HG03565 (cell line): ENCODE data around the gene SRGAP1.
"Not testable (repeated sequence)": the region's sequence is repeated elsewhere in the genome, so short reads cannot be mapped to it uniquely, and the experiment has no call there.

Experiments
- ATAC-seq: cut with Tn5 transposase; IDR thresholded peaks from one replicate; pipeline ENCODE4 v1.9.1; 2021; ENCODE audit warnings: mild to moderate bottlenecking, moderate library complexity; ENCODE audit not compliant: unreplicated experiment

The SRGAP1 gene

DNA sequence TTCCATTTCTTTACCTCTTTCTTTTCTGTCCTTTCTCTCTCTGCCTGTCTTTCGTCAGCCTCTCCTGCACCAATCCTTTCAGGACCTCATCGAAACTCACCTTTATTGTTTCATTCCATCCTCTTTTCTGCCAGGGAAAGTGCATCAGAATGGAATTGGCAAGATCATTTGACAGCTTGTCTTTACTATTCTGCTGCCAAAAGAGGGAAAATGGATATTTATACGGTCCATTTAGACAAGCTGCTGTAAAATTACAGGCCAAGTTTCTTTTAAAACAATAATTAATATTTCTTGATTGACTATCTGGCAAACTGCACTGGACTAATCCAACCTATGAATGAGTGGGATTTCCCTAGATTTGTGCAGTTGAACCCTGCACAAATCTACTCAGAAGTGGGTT, 7.6 kb upstream of the SRGAP1 start:
- ATAC-seq = no peak

DNA sequence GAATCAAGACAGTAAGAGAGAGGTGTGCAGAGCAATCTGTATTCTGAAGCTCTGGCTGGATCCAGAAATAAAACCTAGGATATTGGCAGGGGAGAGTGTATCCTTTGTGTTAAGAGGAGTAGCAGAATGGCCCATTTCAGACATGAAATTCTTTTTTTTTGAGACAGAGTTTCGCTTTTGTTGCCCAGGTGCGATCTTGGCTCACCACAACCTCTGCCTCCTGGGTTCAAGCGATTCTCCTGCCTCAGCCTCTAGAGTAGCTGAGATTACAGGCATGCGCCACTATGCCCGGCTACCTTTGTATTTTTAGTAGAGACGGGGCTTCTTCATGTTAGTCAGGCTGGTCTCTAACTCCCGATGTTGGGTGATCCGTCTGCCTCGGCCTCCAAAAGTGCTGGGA, 6.1 kb upstream of the SRGAP1 start:
- ATAC-seq = no peak

DNA sequence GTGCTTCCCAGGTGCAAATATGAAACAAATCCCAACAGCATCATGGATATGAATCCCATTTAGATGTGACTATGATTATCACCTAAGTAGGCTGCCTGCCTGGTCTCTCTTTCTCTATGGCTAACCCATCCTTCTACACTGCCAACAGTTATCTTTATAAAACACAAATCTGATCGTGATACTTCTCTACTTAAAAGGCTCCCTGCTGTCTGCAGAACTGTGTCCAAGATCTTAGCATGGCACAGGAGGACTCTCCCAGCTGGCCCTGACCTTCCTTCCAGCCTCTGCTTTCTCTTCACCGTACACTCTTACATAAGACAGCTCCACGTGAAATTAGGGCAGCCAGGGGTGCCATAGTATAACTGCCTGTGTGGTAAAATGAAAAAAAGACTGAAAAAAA, 3.5 kb upstream of the SRGAP1 start:
- ATAC-seq = no peak

- ATAC-seq = no peak
Measured at GRCh38 chr12:63841571-63841970, 2.9 kb upstream of the SRGAP1 start.

DNA sequence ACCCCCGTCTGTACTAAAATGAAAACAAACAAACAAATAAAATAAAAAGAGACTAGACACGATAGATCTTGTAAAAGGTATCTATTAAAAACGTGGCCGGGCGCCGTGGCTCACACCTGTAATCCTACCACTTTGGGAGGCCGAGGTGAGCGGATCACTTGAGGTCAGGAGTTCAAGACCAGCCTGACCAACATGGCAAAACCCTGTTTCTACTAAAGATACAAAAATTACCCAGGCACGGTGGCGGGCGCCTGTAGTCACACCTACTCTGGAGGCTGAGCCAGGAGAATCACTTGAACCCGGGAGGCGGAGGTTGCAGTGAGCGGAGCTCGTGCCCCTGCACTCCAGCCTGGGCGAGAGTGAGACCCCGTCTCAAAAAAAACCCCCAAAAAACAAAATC, 1.8 kb upstream of the SRGAP1 start:
- ATAC-seq = not testable (repeated sequence)

DNA sequence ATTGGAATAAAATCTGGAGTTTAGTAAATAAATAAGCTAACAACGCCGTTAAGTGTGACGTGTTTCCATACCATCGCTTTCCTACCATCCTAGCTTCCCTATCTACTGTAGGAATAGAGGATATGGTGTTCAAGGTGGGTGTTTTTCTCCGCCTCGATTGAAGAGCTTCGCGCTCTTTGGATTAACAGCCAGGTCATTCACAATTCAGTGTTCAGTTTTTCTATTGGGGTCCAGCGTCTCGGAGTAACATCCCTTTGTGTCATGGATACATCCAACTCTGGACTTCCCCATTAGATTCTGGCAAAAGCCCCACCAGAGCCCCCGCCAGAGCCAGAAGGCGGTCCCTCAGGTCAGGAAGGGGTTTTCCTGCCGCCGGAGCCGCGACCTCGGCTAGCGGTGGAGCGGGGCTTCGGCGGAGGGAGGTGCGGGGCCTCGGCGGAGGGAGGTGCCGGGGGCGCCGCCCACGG, 1.2 kb upstream of the SRGAP1 start:
- ATAC-seq = no peak

- peak; percentile 97 for ATAC-seq
Measured at GRCh38 chr12:63843721-63844390, 644 bp upstream of the SRGAP1 start.

- ATAC-seq = no peak
Measured at GRCh38 chr12:63845726-63846125, 1.2 kb downstream of the SRGAP1 start.

GRCh38 chr12:63846238-63846967, 1.9 kb downstream of the SRGAP1 start:
- ATAC-seq = no peak

DNA sequence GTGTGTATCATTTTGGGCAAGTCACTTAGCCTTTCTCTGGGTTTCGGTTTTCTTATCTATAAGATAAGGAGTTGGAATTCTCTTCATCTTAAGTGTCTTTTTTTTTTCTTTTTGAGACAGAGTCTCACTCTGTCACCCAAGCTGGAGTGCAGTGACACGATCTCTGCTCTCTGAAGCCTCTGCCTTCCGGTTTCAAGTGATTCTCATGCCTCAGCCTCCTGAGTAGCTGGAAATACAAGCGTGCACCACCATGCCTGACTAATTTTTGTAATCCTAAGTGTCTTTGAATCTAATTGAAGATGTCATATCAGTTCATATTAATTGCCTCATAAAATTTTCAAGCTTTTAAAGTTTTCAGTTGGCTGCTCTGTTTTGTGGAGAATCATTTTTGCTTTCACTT, 4.0 kb downstream of the SRGAP1 start:
- ATAC-seq = no peak

DNA sequence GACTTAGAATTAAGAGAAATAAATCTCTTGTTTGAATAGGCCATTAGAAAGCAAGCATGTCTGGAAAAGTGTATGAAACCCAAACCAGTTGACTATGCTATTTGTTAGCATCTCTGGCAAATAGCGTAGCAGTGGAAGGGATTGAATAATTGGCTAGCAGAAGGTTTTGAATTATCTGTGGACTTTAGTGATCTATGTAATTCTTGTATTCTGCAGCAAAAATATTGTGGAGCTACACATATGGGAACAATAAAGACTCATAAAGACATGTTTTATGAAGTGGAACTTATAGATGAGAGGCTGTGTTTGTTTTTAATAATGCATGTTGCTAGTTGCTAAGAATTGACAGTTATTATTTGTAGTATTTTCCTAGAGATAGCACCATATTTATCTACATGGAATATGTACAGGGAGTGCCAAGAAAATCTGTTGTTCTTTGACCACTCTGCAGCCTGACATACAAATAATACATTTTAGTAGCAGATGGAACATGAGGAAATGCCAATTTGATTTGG, 4.7 kb downstream of the SRGAP1 start:
- no peak for ATAC-seq

DNA sequence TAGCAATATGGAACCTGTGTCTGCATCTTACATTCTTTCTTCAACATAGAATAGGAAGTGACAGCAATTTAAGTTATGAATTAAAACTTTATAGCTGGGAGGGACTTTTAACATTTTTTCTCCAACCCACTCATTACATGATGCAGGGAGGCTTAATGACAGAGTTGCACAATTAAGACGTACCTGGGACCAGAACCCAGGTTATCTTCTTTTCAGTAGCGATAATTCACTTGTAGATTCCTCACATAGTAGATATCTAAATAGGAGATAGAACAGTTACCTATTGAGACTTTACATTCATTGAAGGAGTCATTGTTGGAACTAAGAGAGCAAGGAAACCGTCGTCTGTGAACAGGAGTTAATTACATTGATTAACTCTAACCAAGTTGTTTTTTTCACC, 5.1 kb downstream of the SRGAP1 start:
- no peak for ATAC-seq

GRCh38 chr12:63853978-63854377, 9.5 kb downstream of the SRGAP1 start:
- no peak for ATAC-seq

- no peak for ATAC-seq
Measured at GRCh38 chr12:63855299-63855698, 10.8 kb downstream of the SRGAP1 start.

DNA sequence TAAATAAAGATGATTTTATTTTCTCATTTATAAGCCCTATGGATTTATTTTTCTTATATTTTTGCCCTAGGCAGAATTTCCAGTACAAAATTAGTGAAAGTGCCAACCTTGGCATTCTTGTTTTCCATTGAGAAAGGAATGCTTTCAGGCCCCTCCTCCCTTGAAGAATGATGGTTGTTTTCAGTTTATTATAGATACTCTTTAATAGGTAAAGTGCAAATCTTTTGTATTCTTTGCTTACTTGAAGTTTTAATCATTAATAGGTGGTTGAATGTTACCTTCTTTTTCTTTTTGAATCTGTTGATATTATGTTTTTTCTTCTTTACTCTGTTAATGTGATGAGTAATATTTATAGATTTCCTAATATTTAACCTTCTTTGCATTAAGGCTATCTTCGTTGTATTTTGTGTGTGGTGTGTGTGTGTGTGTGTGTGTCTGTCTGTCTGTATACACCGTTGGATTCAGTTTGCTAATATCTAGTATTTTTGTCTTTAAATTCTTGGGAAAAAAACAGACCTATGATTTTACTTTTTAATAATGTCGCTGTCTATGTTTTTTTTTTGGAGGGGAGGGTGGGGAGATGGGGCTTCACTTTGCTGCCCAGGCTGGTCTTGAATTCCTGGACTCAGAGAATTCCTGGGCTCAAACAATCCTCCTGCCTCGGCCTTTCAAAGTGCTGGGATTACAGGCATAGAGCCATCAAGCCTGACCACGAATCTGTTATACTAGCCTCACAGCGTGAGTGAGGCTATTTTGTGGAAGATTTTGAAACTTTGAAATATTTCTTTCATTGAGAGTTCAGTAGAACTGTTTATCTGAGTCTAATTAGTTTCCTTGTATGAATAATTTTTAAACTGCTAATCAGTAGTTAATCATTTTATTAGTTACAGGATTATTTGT, 13.5 kb downstream of the SRGAP1 start:
- ATAC-seq = no peak

GRCh38 chr12:63859880-63860279, 15.4 kb downstream of the SRGAP1 start:
- ATAC-seq = not testable (repeated sequence)

DNA sequence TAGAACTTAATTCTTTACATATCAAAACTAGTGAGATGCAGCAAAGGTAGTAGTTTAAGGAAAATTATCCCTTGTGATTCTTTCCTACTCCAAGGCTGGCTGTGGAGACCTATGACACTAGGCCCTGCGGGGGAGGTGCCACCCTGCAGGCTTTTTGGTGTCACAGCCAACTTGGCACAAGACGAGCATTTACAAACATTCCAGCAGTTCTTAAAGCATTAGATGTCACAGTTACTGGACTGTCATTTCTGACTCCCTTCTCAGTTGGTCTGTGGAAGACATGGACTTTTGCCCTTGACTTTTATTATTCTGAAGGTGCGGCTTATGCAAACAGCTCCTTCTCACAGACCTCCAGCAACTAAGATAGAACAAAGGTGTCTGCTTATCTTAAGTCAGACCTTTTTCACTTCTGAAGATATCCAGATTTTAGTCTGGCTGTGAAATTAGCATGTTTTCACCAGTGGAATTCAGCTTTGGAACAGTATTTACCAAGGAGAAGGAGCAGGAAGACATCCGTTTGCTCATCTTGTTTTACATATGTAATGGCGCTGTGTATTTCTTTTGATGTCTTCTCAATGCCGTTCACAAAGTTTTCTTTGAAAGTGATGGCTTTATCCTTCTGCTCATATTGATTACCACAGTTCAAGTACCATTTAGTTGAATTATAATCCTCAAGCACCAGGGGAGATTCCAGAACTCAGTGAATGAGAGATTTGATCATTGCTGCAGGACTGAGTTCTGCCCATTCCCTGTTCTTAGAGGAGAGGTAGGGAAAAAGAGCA, 17.9 kb downstream of the SRGAP1 start:
- no peak for ATAC-seq

GRCh38 chr12:63862969-63863230, 18.4 kb downstream of the SRGAP1 start:
- ATAC-seq = no peak

DNA sequence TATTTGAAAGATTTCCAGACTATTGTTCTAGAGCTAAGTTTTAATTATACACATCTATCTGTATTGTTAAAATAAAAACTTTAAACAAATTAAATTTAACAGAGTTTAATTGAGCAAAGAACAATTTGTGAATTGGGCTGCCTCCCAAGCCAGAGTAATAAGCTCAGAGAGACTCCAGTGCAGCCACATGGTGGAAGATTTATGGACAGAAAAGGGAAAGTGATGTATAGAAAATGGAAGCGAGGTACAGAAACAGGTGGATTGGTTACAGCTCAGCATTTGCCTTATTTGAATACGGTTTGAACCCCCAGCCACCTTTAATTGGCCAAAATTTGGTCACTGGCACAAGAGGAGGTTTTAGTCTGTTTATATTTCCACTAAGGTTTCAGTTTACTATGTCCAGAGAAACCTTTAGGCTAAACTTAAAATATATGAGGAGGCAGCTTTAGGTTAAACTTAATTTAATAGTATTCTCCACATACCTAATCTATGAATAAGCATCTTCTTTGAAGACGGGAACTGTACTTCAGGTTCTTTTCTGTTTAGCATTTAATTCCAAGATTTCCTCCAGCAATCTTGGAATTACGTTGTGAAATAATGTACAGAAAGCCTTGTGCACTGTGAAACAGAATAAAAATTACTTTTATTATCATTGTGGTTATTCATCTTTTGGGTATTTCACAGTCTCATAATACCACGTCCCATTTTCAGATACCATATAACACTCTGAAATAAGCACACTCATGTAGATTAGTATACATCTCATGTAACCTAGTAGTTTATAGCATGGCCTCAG, 19.4 kb downstream of the SRGAP1 start:
- no peak for ATAC-seq

DNA sequence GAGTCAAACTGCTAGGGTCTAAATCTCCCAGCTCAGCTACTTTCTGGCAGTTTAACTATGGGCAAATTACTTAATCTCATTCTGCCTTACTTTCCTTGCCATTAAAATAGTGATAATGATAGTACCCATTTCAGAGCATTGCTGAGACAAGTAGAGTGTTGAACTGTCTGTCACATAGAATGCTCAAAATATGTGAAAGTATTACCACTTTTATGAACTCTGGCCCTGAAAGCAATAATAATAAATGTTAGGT, 19.9 kb downstream of the SRGAP1 start:
- ATAC-seq = no peak
